ENCODE data around the gene PTH2R. TPM values are rescaled to one million over a fixed set of nuclear protein-coding genes. Genes with fewer than 3 reads are reported as not detected.

Gene PTH2R
- total and polyA plus RNA-seq, 2 donors (not counting 3 experiments of a cell fraction or from before 2014, with no cell fraction given), result not detected

- Histone ChIP-seq H3K36me3 (ENCODE audit: control insufficient read depth in 2 of 2, extremely low read depth in 1 of 2, insufficient read depth in 2 of 2, low read length in 2 of 2) (no peaks in the 10 kb centered on the region), H3K9me1 (replicated peaks; ENCODE audit: control insufficient read depth, extremely low read depth, insufficient read depth, low read length) (no peaks in the 10 kb centered on the region), H3K4me1 (ENCODE audit: control insufficient read depth, extremely low read depth, insufficient read depth, low read length) (no peaks in the 10 kb centered on the region), H3K79me2 (ENCODE audit: control insufficient read depth, insufficient read depth, low read length) (no peaks in the 10 kb centered on the region), H3K4me3 (replicated peaks in 1 of 3; ENCODE audit: insufficient read depth in 1 of 3, low read depth in 1 of 3, low read length in 3 of 3) (no peak overlapping the region), H3K27ac (ENCODE audit: insufficient read depth, low read depth, low read length) (no peak overlapping the region), H3K9me3 (replicated peaks; ENCODE audit: control insufficient read depth, insufficient read depth, low read length) (no peaks in the 10 kb centered on the region), H3K4me2 (ENCODE audit: insufficient read depth, low read length) (no peak overlapping the region), H3K27me3 (ENCODE audit: control insufficient read depth in 2 of 2, insufficient read depth in 2 of 2, low read length in 2 of 2) (no peaks in the 10 kb centered on the region), H4K20me1 (replicated peaks; ENCODE audit: control insufficient read depth, extremely low read depth, insufficient read depth, low read length) (no peaks in the 10 kb centered on the region), H3K9ac (replicated peaks; ENCODE audit: extremely low read depth, insufficient read depth, low read length) (no peak overlapping the region), H2AFZ (ENCODE audit: low read depth, low read length) (no peak overlapping the region)
- CTCF ChIA-PET, result no interaction called here
- BruUV-seq (replicated peaks), result no TSS peak
- TF ChIP-seq POLR2AphosphoS5 (IDR thresholded peaks at IDR 0.05; ENCODE audit: insufficient read depth, low read depth, low read length), result no peak
- TF ChIP-seq POLR2A (IDR thresholded peaks at IDR 0.05; ENCODE audit: low read depth, low read length), result no peak
- no peak for TF ChIP-seq JUN (IDR thresholded peaks at IDR 0.05; ENCODE audit: borderline replicate concordance, insufficient read depth, insufficient read length, low read depth)
- TF ChIP-seq FOS (IDR thresholded peaks at IDR 0.05; ENCODE audit: borderline replicate concordance, insufficient read depth, low read length), result no peak
- TF ChIP-seq GATA2 (IDR thresholded peaks at IDR 0.05; ENCODE audit: insufficient read depth, insufficient read length, low read depth, low read length), result no peak
- no peak for TF ChIP-seq MYC (IDR thresholded peaks at IDR 0.05; ENCODE audit: low read depth, low read length)
- TF ChIP-seq EZH2 (IDR thresholded peaks at IDR 0.05; ENCODE audit: borderline replicate concordance, low read depth, low read length, severe bottlenecking), result no peak
- no peak for TF ChIP-seq CTCF (IDR thresholded peaks at IDR 0.05; ENCODE audit: extremely low read depth in 1 of 2, insufficient read depth in 1 of 2, low read depth in 1 of 2, low read length in 2 of 2)
- no peak for TF ChIP-seq MAX (IDR thresholded peaks at IDR 0.05; ENCODE audit: insufficient read depth, insufficient read length)
- intact Hi-C loops (cut with micrococcal nuclease), result no loop called here
- POLR2A ChIA-PET, result interaction anchor here (0.6 kb wide), 1 partner anchor 572 kb away, joined by 4 read pairs; no protein-coding TSS in a partner anchor
- dilution Hi-C loops (cut with MboI; ENCODE audit: extremely low pct_ligation_motif_present, low sequenced_read_pairs), result no loop called here
- no peak for DNase-seq (ENCODE audit: low read depth, low spot score)
- no peak for FAIRE-seq
Observed at GRCh38 chr2:208491641-208492040, 85.0 kb downstream of the PTH2R start.
